ENCODE results near the gene KIAA1614.

Gene KIAA1614

DNA sequence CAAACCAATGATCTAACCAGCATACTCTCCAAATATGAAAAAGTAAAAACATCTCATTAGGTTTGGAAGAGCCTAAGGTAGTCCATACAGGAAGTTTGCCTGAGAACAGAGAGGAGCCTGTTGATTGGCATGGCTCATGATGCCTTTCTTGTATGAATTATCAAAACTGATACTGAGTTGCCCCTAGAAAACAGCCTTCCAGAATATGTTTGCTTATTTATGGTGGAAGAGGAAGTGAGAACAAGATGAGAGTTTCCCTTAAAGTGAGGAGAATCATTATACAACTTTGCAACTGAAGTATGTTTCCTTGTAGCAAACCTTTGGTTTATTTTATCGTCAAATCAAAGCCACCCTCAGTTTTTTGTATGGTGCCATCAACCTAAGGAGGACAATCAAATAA is 23.8 kb upstream of the KIAA1614 start:
- H3K27ac ChIP-seq, result no peak overlapping the region
- TF ChIP-seq ZFX (IDR thresholded peaks at IDR 0.05), result no peak
- TF ChIP-seq, protein P1, sequence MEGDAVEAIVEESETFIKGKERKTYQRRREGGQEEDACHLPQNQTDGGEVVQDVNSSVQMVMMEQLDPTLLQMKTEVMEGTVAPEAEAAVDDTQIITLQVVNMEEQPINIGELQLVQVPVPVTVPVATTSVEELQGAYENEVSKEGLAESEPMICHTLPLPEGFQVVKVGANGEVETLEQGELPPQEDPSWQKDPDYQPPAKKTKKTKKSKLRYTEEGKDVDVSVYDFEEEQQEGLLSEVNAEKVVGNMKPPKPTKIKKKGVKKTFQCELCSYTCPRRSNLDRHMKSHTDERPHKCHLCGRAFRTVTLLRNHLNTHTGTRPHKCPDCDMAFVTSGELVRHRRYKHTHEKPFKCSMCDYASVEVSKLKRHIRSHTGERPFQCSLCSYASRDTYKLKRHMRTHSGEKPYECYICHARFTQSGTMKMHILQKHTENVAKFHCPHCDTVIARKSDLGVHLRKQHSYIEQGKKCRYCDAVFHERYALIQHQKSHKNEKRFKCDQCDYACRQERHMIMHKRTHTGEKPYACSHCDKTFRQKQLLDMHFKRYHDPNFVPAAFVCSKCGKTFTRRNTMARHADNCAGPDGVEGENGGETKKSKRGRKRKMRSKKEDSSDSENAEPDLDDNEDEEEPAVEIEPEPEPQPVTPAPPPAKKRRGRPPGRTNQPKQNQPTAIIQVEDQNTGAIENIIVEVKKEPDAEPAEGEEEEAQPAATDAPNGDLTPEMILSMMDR (conservative IDR thresholded peaks at IDR 0.05), result no peak

DNA sequence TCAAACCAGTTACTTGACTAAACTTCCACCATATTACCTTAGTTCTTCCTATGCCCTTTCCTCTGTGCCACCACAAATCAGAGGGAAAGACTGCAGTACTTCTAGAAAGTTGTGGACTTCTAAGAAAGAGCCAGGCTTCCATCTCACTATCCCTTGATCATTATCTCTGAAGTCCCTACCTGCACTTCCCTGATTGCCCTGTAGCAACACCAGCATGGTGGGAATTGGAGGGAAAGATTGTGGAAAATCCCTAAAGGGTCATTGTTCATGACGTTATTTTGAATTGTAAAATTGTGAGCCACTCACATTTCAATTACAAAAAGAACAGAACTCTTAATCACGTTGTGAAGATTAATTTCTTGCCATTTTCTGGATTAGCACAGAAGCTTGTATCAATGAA is 23.4 kb upstream of the KIAA1614 start:
- no peak overlapping the region for H3K27ac ChIP-seq
- no peak for TF ChIP-seq ZFX (IDR thresholded peaks at IDR 0.05)
- TF ChIP-seq, protein P1 (conservative IDR thresholded peaks at IDR 0.05), result peak; percentile 13; the same call in 1 of the 2 replicates

DNA sequence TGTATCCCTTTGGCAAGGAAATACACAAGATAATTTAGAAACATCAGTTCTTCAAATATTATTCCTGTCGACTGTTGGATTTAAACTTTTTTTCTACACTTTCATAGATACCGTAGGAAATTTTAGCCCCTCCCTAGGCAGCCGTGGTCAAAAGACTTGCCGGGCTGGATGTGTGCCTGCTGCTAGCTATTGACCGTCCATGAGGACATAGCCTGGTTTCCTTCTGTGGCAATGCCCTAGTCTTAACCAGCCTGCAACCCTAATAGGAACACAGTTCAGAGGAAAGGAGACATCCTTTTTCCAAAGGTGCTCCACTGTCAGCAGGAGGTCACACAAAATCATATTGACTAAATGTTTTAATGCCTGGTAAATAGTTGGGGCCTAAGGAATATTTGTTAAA is 20.4 kb upstream of the KIAA1614 start:
- no peak for TF ChIP-seq ZFX (IDR thresholded peaks at IDR 0.05)
- TF ChIP-seq, protein P1 (conservative IDR thresholded peaks at IDR 0.05), result no peak
- no peak overlapping the region for H3K27ac ChIP-seq

DNA sequence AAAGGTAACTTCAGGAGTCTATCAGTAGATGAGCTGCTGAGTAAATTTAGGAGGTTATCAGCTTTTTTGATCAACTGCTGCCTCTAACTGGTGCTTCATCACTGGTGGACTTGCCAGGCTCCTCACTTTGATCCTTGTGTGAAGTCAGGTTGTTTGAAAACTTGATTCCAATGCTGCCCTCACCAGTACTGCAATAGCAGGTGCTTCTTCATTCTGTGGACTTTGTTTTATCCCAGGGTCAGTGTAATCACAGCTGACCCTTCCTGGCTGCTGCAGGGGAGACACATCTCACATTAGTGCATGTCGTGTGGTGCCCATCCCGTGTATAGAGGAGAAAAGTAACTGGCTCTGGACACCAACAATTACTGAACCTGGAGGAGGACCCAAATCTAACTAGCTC is 20.0 kb upstream of the KIAA1614 start:
- no peak for TF ChIP-seq ZFX (IDR thresholded peaks at IDR 0.05)
- TF ChIP-seq, protein P1 (conservative IDR thresholded peaks at IDR 0.05), result no peak
- no peak overlapping the region for H3K27ac ChIP-seq

DNA sequence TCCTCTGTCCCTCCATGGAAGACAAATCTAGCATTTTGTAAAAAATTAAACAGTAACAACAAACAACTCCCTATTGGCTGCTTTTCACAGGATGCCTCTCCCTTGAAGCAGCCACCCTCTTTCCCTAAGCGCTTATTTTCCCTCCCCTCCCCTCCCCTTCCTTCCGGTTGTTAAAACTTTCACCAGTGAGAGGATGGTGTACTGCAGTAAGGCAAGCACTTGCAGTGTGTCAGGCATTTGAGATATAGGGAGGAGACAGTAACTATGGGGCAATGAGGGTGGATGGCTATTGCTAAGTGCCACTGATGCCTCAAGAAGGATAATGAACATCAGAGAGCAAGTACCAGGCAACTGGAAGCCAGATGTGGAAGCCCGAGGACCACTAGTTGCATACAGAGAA is 19.1 kb upstream of the KIAA1614 start:
- TF ChIP-seq, protein P1 (conservative IDR thresholded peaks at IDR 0.05), result no peak
- no peak for TF ChIP-seq ZFX (IDR thresholded peaks at IDR 0.05)
- no peak overlapping the region for H3K27ac ChIP-seq

DNA sequence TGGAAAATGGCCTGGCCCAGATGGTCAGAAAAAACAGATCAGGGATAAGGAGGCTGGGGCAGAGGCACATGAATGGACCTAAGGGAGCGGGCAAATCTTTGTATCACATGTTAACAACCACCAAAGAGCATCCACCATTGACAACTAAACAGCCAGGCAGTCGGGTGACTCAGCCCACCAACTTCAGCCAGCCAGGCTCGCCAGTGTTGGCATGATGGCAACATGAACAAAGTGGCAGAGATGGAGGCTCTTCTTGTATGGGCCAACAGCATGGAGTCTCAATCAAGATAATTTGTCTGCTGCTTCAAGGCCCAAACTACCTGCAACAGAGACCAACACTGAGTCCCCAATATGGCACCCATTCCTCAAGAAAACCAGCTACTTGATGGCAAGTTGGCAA is 16.5 kb upstream of the KIAA1614 start:
- TF ChIP-seq, protein P1 (conservative IDR thresholded peaks at IDR 0.05), result no peak
- TF ChIP-seq ZFX (IDR thresholded peaks at IDR 0.05), result no peak
- H3K27ac ChIP-seq, result no peak overlapping the region

DNA sequence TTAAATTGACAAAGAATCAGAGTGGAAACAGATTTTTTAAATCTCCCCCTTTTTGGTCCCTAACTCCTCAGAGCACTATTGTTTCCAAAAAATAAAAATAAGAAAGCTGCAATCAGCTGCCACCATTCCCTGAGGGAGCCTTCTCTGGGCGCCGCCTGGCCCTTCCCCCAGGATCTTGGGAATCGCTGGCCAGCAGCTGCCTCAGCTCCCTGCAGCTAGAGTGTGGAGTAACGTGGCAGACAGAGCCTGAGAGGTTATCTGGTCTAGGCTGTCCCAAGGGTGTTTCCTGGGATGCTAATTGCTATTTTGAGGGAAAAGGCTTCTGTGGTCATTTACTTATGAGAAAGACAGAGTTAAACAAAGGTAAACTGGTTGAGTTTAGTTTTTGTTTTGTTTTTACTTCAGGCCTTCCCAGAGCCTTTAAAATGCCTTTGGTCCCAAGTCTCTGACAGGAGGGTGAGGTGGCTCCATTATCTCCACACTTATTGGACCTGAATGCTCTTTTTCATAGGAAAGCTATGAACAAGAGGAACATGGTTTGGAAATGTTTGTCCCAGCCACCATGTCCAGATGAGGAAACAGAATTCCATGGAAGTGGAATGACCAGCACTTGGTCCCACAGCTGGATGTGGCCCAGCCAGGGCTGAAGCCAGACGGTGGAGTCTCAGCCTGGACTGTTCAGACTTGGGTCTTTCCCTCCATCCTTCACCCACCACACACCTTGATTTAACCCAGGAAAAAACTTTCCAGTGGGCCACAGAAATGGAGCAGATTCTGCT is 14.1 kb upstream of the KIAA1614 start:
- H3K27ac ChIP-seq, result no peak overlapping the region
- TF ChIP-seq, protein P1 (conservative IDR thresholded peaks at IDR 0.05), result no peak
- TF ChIP-seq ZFX (IDR thresholded peaks at IDR 0.05), result no peak
